HG02970 (cell line): ENCODE data around the gene UBALD2.
"Not testable (repeated sequence)": the region's sequence is repeated elsewhere in the genome, so short reads cannot be mapped to it uniquely, and the experiment has no call there.

Source experiments
- ATAC-seq: cut with Tn5 transposase; IDR thresholded peaks from one replicate; pipeline ENCODE4 v1.9.1; 2021; ENCODE audit warnings: mild to moderate bottlenecking, moderate library complexity, moderate number of reproducible peaks; ENCODE audit not compliant: unreplicated experiment, low FRiP score

Gene UBALD2

DNA sequence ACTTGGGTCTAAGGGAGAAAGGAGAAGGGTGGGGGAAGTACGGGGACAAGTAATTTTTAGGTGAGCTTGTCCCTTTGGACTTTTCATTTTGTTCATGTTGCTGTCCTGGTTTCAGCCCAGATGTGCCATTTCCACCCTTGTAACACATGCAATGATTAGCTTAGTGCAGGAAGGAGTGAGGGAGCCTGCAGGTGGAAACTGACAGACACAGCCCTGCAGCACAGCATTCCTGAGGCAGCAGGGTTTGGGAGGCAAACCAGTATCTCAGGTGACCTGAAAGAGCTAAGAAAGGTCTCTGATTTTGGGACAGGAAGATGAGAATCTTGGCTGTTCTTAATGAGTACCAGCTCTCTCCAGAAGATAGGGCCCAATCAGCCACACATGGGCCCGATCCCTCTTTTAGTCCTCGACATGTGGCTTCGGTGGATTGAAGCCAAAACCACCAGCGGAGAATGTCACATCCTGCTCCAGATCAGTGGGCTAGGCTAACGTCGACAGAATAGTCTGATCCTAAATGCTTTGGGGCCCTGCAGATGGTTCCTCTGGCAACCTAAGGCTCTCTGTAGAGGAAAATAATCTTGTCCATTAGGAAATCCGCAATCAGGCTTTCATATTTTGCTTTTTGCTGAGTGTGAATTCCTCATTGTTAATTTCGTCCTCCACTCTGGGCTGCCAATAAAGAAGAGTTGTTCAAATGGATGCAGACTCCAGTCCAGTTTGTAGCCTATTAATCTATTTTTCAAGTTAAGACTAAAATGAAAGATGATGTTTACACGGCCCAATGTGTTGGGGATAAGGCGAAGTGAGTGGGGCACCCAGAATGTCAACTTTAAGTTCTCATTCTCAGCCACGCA, 21.1 kb upstream of the UBALD2 start:
- ATAC-seq = no peak

DNA sequence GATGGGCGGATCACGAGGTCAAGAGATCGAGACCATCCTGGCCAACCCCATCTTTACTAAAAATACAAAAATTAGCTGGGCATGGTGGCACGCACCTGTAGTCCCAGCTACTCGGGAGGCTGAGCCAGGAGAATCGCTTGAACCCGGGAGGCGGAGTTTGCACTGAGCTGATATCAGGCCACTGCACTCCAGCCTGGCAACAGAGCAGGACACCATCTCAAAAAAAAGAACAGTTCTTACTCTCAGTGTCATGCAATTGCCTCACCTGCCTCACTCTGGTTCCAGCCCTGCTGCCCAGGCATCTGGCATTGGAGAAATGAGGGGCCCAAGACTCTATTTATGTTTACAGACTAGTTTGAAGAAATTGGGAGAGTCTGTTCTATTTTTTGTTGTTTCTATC, 20.4 kb upstream of the UBALD2 start:
- ATAC-seq = not testable (repeated sequence)

DNA sequence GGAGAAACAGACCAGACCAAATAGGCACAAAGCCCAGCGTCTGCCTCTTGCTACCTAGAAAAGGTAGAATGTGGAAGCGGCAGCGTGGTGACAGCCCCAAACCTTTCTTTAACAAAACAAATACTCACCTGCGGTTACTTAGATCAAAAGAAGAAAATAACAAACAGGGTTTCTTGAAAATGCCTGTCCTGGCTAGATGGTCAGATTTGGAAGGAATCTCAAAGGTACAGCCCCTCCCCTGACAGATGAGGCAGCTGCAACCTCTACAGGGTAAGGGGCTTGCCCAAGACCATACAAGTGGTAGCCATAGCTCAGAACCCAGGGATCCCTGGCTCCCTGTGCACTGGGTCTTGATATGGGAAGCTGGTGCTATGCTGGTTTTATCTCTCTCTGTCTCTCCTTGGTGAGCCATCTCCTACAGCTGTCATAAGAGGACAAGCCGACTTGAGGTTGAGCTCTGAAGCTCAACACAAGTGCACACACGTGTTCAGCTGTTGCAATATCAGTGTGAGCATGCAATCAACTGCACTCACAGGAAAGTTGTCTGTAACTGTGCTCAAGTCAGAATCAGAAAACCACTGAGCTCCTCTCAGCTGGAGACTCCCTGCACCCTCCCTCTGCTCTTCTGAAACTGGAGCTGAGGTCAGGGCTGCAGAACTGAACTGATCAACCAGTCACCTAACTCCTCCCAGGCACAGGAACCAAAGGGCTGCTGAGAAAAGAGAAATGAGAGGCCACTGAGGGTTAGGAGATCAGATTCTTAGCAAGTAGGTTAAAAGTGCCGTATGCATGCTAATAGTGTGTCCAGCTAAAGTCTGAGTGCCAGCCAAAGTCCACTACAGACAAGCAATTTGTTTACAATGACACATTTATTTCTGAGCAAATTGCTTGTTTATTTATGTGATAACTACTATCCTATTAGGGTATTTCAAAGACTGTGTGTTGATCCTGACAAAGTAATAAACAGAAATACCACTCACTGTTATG, 18.8 kb upstream of the UBALD2 start:
- peak; percentile 83 for ATAC-seq

DNA sequence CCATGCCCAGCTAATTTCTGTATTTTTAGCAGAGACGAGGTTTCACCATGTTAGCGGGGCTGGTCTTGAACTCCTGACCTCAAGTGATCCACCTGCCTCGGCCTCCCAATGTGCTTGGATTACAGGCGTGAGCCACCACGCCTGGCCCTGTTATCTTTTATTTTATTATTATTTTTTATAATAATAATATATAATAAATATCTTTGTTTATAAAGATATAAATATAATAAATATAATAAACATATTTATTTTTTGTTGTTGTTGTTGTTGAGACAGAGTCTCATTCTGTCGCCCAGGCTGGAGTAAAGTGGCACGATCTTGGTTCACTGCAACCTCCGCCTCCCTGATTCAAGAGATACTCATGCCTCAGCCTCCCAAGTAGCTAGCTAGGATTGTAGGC, 17.8 kb upstream of the UBALD2 start:
- no peak for ATAC-seq

DNA sequence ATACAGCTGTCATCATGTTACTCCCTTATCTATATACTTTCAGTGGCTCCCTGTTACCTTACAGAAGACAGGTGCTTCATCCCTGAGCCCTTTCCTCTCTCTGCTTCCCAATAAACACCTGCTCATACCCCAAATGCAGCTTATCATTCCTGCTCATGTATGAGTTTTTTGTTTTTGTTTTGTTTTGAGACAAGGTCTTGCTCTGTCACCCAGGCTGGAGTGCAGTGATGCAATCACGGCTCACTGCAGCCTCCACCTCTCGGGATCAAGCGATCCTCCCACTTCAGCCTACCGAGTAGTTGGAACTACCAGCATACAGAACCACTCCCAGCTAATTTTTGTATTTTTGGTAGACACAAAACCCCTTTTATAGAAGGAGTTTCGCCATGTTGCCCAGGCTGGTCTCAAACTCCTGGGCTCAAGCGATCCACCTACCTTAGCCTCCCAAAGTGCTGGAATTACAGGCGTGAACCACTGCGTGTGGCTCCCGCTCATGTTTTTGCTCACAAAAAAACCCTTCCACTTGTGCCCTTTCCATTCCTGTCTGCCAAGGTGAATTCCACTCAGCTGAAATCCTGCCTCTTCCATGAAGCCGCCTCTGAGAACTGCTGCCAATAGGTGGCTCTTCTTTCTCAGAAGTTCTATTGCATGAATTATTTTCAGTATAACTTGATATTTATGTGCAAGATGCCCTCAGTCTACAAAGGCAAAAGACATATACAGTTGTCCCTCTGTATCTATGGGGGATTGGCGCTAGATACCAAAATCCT, 16.9 kb upstream of the UBALD2 start:
- ATAC-seq = no peak

DNA sequence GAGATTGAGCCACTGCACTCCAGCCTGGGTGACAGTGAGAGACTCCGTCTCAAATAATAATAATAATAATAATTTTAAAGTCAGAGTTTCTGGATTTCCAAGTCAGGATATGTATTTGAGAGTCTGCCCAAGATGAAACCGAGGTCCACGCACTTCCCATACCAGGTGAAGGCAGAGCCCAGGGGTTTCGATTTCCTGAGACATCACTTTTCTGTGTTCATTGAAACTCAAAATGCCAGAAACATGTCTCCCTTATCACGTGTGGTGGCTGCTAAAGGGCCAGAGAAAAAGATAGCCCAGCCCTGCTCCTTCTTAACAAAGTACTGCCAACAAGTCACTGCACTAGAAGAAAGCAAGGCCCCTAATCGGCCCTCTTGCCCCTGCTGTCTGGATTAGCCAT, 15.0 kb upstream of the UBALD2 start:
- ATAC-seq = no peak

DNA sequence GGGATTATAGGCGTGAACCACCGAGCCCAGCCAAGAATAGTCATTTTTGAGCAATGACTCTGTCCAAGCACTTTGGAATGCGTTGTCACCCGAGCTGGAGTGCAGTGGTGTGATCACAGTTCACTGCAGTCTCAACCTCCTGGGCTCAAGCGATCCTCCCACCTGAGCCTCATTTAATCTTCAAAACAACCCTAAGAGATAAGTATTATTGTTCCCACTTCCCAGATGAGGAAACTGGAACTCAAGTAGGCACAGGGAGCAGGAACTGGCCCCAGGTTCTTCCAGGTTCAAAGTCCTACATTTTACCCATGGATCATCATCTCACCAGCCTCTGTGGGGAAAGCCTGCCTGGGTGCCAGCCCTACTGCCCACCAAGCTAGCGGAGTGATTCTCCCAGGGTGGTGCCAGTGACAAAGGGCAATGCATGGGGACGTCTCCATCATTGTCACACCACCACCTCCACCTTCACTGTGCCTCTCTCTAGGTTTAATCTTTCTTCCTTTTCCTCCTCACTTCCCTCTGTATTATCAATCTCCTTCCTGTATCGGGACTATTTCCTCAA, 13.6 kb upstream of the UBALD2 start:
- ATAC-seq = no peak

DNA sequence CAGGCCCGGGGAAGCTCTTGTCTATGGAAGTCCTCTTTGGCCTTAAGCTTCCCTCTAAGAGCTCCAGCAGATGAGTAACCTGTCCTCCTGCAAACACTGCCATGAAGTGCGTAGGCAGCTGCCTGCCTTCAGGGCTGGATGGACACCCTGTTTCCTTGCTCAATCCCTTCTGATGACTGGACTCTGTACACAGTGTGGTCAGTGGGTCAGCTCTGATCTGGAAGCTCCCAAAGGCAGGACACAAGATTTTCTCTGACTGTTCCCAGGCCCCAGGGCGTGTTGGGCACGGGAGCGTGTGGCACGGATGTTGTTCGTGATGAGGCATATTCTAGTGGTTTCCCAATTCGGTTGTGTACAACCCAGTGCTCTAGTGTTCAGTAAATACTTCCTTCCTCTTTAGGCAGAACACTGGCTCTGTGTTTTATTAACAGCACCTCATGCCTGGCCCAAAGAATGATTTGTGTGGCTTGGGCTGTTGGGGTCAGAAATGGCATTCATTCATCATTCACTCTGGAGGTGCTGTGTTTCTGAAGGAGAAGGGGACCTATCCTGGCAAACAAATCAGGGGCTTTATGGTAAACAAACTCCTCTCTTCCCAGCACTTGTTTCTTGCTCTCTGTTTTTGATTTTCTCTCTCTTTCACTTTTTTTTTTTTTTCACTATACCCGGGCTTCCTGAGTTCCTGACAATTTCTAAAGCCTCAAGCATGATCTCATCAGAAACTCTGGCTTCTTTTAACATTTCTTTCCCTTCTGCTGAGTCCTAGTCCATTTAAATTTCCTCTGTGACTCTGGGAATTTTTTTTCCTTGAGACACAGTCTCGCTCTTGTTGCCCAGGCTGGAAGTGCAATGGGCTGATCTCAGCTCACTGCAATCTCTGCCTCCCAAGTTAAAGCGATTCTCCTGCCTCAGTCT, 12.9 kb upstream of the UBALD2 start:
- ATAC-seq = no peak

DNA sequence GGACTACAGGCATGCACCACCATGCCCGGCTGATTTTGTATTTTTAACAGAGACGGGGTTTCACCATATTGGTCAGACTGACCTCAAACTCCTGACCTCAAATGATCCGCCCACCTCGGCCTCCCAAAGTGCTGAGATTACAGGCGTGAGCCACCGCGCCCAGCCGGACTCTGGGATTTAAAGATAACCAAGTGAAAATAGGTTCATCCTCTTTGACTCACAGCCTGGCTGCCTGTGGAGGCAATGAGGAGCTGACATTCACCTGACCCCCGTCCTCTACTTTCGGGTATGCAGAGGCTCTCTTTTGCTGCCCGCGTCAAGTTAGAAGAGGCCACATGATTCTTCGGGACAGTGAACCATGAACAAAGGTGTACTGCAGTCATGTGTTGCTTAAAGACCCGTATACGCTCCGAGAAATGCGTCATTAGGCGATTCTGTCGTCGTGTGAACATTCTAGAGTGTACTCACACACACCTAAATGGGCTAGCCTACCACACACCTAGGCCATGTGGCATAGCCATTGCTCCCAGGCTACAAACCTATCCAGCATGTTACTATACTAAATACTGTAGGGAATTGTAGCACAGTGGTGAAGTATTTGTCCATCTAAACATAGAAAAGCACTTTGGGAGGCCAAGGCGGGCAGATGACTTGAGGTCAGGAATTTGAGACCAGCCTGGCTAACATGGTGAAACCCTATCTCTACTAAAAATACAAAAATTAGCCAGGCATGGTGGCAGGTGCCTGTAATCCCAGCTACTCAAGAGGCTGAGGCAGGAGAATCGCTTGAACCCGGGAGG, 12.0 kb upstream of the UBALD2 start:
- not testable (repeated sequence) for ATAC-seq

DNA sequence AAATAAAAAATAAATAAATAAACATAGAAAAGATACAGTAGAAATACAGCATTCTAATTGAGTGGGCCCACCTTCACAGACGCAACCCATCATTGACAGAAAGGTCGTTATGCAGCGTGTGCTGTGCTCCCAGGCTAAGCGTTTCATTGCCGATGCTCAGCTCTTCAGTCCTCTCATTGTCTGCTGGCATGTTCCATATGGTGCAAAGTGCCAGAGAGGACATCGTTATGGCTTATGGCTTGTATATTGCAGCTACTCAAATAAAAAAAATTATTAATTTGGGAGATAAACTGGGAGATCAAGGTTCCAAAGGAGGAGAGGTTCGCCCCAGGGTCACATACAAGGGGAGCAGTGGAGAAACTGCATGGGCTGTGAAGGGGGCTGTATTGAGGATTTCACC, 11.3 kb upstream of the UBALD2 start:
- no peak for ATAC-seq

DNA sequence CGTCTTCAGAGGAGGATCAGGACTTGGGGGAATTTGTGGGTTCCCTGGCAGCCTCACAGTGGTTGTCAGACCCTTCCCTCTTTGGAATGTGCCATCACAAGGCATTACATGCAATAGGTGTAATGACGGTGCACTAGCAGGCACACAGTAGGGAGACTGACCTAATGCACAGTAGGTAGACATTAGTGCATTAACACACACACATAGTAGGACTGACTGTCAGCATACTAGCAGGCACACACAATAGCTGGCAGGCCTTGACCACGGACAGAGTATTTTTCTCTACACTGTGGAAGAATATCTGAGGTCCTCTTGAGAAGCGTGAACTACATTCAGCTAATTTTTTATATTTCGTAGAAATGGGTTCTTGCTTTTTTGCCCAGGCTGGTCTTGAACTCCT, 10.9 kb upstream of the UBALD2 start:
- no peak for ATAC-seq

DNA sequence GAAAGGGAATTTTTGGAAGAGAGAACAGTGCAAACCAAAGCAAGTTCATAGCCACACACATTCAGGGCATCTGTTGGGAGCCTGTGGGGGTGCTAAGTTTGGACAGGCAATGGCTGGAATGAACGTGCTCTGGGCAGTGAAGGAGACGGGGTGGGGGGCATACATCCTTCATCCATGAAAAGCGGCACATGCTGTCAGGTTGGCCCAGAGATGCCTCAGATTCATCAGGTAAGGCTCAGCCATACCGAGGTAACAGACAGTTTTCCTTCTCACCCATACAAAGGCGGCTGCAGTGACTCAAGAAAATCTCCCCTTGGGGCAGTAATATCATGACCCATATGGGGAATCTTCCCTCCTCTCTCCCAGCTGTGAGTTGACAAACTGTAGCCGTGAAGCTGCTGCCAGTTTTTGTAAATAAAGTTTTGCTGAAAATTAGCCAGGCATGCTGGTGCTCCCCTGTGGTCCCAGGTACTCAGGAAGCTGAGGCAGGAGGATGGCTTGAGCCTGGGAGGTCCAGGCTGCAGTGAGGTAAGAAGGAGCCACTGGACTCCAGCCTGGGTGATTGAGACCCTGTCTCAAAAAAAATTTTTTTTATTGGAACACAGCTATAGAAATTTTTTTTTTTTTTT, 9.2 kb upstream of the UBALD2 start:
- ATAC-seq = no peak

DNA sequence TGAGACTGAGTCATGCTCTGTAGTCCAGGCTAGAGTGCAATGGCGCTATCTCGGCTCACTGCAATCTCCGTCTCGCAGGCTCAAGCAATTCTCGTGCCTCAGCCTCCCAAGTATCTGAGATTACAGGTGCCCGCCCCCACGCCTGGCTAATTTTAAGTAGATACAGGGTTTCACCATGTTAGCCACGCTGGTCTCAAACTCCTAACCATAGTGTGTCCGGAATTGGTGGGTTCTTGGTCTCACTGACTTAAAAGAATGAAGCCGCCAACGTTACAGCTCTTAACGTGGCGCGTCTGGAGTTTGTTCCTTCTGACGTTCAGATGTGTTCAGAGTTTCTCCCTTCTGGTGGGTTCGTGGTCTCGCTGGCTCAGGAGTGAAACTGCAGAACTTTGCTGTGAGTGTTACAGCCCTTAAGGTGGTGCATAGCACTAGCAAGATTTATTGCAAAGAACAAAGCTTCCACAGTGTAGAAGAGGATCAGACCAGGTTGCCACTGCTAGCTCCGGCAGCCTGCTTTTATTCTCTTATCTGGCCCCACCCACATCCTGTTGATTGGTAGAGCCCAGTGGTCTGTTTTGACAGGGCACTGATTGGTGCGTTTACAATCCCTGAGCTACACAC, 8.6 kb upstream of the UBALD2 start:
- ATAC-seq = not testable (repeated sequence)

DNA sequence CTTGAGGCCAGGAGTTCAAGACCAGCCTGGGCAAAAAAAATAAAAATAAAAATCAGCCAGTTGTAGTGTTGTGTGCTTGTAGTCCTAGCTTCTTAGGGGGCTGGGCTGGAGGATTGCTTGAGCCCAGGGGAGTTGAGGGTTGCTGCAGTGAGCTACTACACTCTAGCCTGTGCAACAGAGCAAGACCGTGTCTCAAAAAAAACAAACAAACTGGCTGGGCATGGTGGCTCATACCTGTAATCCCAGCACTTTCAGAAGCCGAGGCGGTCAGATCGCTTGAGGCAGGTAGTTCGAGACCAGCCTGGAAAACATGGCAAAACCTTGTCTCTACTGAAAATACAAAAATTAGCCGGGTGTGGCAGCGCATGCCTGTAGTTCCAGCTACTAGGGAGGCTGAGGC, 4.9 kb upstream of the UBALD2 start:
- ATAC-seq = no peak

DNA sequence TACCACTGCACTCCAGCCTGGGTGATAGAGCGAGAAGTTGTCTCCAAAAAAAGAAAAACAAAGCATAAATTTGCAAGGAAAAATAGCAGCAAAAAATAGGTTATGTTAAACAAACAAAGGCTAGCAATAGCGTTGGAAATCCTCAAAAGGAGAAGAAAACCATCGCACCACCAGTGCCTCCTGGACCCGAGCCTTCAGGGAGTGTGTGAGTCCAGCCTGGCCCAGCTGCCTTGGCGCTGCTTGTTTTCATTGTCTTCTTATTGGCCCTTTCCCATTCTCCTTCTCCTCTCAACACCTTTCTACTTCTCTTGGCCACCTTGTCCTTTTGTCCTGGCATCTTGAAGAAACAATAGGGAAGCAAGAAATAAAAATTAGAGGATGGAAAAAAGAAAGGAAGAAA, 4.5 kb upstream of the UBALD2 start:
- no peak for ATAC-seq

DNA sequence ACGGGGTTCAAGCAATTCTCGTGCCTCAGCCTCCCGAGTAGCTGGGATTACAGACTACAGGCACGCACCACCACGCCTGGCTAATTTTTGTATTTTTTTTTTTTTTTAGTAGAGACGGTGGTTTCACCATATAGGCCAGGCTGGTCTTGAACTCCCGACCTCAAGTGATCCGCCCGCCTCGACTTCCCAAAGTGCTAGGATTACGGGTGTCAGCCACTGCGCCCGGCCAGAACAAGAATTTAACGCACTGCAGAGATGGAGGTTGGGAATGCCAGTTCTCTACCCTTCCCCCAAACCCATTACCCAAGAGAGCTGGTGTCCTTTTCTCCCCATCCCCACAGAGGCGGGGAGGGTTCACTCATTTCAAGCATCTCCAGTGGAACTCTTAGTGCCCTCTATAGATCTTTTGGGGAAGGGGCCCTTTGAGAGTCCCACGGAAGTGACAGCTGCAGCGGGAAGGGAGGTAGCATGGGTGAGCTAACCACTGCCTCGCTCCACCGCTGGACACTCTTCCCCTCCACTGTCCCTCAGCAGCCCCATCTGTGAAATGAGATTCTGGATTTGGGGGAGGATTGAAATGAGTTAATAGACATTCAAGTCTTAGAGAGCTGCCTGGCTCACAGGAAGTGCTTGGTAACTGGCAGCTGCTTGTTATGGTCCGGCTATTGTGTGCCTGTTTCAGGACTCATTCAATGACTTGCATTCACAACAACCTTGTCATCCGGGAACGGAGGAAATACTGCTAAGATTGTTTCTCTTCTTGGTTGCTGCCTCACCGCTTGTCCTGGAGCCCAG, 3.5 kb upstream of the UBALD2 start:
- ATAC-seq = no peak
